ENCODE data around the gene TTBK2.
A peak's percentile ranks its signal among the peaks of the same experiment; 100 is the strongest.

The TTBK2 gene

DNA sequence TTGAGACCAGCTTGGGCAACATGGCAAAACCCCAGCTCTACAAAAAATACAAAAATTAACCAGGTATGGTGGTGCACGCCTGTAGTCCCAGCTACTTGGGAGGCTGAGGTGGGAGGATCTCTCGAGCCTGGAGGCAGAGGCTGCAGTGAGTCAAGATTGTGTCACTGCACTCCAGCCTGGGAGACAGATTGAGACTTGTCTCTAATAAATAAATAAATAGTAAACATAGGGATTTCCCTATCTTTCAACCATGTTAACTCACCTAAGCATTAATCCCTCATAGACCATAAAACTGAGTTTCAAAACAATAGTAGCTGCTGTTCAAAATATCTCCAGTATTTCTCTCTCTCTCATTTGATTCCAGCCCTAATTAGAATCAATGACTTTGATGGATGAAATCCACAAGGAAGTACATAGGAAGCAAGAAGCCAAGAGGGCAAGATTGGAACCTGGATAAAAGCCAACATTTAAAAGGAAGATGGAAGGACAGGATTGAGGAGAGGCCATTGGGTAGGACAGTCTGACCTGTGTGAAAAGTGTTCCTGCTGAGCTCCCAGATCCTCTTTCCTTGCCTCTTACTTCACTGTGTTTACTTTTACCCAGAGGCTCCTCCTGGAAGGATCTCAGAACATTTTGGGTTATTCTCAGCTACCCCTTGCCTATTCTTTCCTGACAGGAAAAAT, 12.4 kb upstream of the TTBK2 start:
- Histone ChIP-seq H3K27me3 (ENCODE audit: control insufficient read depth, insufficient read depth, low read length) (no peaks in the 10 kb centered on the region), H3K4me3 (ENCODE audit: low read depth, low read length) (no peak overlapping the region), H2AFZ (no peak overlapping the region), H3K9ac (no peak overlapping the region), H3K27ac (no peak overlapping the region), H3K79me2 (no peaks in the 10 kb centered on the region), H3K9me3 (ENCODE audit: control insufficient read depth, low read length) (no peaks in the 10 kb centered on the region), H3K36me3 (ENCODE audit: control insufficient read depth, insufficient read depth, low read length) (no peaks in the 10 kb centered on the region), H3K4me1 (no peaks in the 10 kb centered on the region), H3K4me2 (ENCODE audit: low read length) (no peak overlapping the region)
- TF ChIP-seq, protein P1, sequence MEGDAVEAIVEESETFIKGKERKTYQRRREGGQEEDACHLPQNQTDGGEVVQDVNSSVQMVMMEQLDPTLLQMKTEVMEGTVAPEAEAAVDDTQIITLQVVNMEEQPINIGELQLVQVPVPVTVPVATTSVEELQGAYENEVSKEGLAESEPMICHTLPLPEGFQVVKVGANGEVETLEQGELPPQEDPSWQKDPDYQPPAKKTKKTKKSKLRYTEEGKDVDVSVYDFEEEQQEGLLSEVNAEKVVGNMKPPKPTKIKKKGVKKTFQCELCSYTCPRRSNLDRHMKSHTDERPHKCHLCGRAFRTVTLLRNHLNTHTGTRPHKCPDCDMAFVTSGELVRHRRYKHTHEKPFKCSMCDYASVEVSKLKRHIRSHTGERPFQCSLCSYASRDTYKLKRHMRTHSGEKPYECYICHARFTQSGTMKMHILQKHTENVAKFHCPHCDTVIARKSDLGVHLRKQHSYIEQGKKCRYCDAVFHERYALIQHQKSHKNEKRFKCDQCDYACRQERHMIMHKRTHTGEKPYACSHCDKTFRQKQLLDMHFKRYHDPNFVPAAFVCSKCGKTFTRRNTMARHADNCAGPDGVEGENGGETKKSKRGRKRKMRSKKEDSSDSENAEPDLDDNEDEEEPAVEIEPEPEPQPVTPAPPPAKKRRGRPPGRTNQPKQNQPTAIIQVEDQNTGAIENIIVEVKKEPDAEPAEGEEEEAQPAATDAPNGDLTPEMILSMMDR (IDR thresholded peaks at IDR 0.05), result no peak

DNA sequence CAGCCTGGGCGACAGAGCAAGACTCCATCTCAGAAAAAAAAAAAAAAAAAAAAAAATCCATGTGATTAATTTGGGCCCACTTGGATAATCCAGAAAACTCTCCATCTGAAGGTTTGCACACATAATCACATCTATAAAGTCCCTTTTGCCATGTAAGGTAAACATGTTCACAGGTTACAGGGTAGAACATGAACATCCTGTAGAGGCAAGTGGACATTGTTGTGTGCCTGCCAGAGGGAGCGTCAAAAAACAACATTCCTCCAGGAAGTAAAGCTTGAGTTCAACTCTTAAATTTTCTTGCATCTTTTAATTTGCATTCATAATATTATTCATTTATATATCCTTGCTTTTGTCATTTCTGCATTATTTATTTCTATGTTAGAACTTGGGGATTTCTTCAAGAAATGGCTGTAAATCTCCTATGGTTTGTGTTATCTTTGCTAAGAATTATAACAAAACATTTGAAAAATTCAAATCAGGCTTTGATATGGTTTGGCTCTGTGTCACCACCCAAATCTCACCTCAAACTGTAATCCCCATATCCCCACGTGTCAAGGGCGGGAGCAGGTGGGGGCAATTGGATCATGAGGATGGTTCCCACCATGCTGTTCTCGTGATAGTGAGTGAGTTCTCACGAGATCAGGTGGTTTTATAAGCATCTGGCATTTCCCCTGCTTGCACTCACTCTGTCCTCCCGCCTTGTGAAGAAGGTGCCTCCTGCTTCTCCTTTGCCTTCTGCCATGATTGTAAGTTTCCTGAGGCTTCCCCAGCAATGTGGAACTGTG, 11.3 kb upstream of the TTBK2 start:
- Histone ChIP-seq H3K9ac (no peak overlapping the region), H3K27me3 (ENCODE audit: control insufficient read depth, insufficient read depth, low read length) (no peaks in the 10 kb centered on the region), H3K9me3 (ENCODE audit: control insufficient read depth, low read length) (no peaks in the 10 kb centered on the region), H2AFZ (no peak overlapping the region), H3K27ac (no peak overlapping the region), H3K4me3 (ENCODE audit: low read depth, low read length) (no peak overlapping the region), H3K4me2 (ENCODE audit: low read length) (no peak overlapping the region), H3K4me1 (no peaks in the 10 kb centered on the region), H3K36me3 (ENCODE audit: control insufficient read depth, insufficient read depth, low read length) (no peaks in the 10 kb centered on the region), H3K79me2 (no peaks in the 10 kb centered on the region)
- TF ChIP-seq, protein P1 (IDR thresholded peaks at IDR 0.05), result no peak

DNA sequence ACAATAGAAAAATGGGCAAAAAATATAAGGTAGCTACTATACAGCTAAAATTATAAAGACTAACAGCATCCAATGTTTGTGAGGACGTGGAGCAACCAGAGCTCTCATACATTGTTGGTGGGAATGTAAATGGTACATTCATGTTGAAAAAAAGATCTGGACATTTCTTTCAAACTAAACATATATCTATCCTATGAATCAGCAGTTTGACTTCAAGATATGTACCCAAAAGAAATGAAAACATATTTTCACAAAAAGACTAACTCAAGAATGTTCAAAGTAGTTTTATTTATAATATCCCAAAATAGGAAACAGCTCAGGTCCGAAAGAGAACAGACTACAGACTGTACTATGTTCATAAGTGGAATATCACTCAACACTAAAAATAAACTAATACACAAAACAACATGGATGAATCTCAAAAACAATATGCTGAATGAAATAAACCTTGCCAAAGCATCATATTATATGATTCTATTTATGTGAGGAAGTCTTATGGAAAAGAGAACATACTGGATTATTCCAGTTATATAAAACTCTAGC, 8.8 kb upstream of the TTBK2 start:
- H3K9ac ChIP-seq, result no peak overlapping the region
- H3K27ac ChIP-seq, result no peak overlapping the region
- H2AFZ ChIP-seq, result no peak overlapping the region
- H3K9me3 ChIP-seq (ENCODE audit: control insufficient read depth, low read length), result no peaks in the 10 kb centered on the region
- H3K4me1 ChIP-seq, result no peaks in the 10 kb centered on the region
- TF ChIP-seq, protein P1 (IDR thresholded peaks at IDR 0.05), result no peak
- H3K27me3 ChIP-seq (ENCODE audit: control insufficient read depth, insufficient read depth, low read length), result no peaks in the 10 kb centered on the region
- no peak overlapping the region for H3K4me3 ChIP-seq (ENCODE audit: low read depth, low read length)
- no peak overlapping the region for H3K4me2 ChIP-seq (ENCODE audit: low read length)
- no peaks in the 10 kb centered on the region for H3K36me3 ChIP-seq (ENCODE audit: control insufficient read depth, insufficient read depth, low read length)
- H3K79me2 ChIP-seq, result no peaks in the 10 kb centered on the region

DNA sequence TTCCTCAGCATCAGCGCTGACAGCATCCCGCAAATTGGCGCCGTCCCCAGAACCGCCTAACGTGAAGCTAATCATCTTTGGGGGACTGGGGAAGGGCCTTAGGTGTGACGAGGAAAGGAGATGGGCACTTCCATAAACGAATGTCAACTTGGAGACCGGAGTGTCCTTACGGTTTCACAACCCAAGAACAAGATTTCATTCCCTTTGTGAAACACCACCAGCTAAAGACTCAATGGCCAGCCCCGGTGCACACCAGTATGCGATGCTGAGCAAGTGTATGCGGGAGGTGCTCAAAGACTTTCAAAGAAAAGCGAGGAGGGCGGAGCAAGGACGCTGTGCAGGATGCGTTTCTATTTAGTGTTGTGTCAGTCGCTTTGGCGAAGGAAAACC, 759 bp upstream of the TTBK2 start:
- Histone ChIP-seq H3K36me3 (ENCODE audit: control insufficient read depth, insufficient read depth, low read length) (no peaks in the 10 kb centered on the region), H3K4me1 (no peaks in the 10 kb centered on the region), H3K79me2 (no peaks in the 10 kb centered on the region), H3K9ac (no peak overlapping the region), H2AFZ (peak overlapping the region; percentile 96), H3K27me3 (ENCODE audit: control insufficient read depth, insufficient read depth, low read length) (no peaks in the 10 kb centered on the region), H3K9me3 (ENCODE audit: control insufficient read depth, low read length) (no peaks in the 10 kb centered on the region), H3K4me2 (ENCODE audit: low read length) (peak overlapping the region; percentile 93), H3K4me3 (ENCODE audit: low read depth, low read length) (peak overlapping the region; percentile 68), H3K27ac (no peak overlapping the region)
- TF ChIP-seq, protein P1 (IDR thresholded peaks at IDR 0.05), result no peak
